ENCODE measurements around the gene CABLES1. TPM values are rescaled to one million over a fixed set of nuclear protein-coding genes. Genes with fewer than 3 reads are reported as not detected.
A peak's percentile ranks its signal among the peaks of the same experiment; 100 is the strongest.

CABLES1 gene
- total RNA-seq, 1 experiment from 2014 or later: 16.2 TPM

DNA sequence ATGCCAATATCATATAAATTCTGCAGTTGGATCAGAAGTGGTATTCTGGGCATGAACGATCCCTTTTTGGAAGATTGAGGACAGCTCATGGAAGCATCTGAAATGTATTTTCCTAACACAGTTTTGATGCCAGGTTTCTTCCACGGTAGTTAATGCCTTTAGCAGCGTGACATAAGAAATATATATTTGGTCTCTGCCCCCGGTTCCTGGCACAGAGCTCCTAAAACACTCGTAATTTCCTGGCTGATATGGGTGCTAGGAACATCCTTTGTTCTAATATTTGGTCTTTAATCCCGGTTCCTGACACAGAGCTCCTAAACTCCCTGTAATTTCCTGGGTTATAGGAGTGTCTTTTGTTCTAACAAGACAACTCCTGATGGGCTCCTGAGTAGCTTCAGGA, 8.2 kb upstream of the CABLES1 start:
- Mint-ChIP-seq H3K27me3 (ENCODE audit: unreplicated experiment) (no peaks in the 10 kb centered on the region), H3K4me3 (ENCODE audit: low read depth, unreplicated experiment) (no peak overlapping the region), H3K27ac (ENCODE audit: unreplicated experiment) (no peak overlapping the region), H3K36me3 (ENCODE audit: insufficient read depth, unreplicated experiment) (no peaks in the 10 kb centered on the region), H3K4me1 (ENCODE audit: low read depth, unreplicated experiment) (no peaks in the 10 kb centered on the region), H3K9me3 (ENCODE audit: low read depth, unreplicated experiment) (no peaks in the 10 kb centered on the region)
- BruUV-seq (replicated peaks): no TSS peak
- CTCF ChIA-PET: no interaction called here
- TF ChIP-seq, protein P1, sequence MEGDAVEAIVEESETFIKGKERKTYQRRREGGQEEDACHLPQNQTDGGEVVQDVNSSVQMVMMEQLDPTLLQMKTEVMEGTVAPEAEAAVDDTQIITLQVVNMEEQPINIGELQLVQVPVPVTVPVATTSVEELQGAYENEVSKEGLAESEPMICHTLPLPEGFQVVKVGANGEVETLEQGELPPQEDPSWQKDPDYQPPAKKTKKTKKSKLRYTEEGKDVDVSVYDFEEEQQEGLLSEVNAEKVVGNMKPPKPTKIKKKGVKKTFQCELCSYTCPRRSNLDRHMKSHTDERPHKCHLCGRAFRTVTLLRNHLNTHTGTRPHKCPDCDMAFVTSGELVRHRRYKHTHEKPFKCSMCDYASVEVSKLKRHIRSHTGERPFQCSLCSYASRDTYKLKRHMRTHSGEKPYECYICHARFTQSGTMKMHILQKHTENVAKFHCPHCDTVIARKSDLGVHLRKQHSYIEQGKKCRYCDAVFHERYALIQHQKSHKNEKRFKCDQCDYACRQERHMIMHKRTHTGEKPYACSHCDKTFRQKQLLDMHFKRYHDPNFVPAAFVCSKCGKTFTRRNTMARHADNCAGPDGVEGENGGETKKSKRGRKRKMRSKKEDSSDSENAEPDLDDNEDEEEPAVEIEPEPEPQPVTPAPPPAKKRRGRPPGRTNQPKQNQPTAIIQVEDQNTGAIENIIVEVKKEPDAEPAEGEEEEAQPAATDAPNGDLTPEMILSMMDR (IDR thresholded peaks at IDR 0.05; ENCODE audit: unreplicated experiment): no peak
- intact Hi-C loops (cut with micrococcal nuclease; ENCODE audit: unreplicated experiment): no loop called here
- DNase-seq: no peak

DNA sequence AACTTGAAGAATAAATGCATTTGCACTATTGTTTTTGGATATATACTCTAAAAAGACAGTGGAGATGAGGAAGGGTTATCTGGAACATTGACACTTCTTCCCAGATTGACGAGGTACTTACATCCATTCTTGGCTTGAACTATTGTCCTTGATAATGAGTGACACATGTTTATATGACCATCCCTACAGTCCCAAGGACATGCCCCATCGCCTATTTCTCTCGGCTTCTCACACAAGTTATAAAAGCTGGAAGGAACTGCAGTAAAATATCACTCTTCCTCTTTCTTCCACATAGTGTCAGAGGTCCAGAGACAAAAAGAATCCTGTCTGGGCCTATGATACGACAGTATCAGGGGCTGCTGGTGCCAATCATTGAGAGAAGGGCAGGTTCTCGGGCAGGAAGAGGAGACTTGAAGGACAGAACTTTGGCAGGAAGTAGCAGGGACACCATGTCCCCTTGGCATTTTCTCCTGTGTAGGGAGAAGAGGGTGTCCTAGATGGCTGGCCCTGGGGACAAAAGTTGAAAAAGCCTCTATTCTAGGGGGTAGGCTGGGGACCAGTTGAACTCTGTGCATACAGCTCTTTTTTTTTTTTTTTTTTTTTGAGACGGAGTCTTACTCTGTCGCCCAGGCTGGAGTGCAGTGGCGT, 5.8 kb upstream of the CABLES1 start:
- peaks cover 9% of the 10 kb centered on the region for H3K36me3 Mint-ChIP-seq (ENCODE audit: insufficient read depth, unreplicated experiment)
- H3K27ac Mint-ChIP-seq (ENCODE audit: unreplicated experiment): no peak overlapping the region
- intact Hi-C loops (cut with micrococcal nuclease; ENCODE audit: unreplicated experiment): loop anchor here (5.0 kb wide), 3 partner anchors 52 to 283 kb away; no protein-coding TSS in a partner anchor
- no peaks in the 10 kb centered on the region for H3K27me3 Mint-ChIP-seq (ENCODE audit: unreplicated experiment)
- CTCF ChIA-PET: interaction anchor here (1.4 to 2.1 kb wide), 2 partner anchors 15 to 23 kb away, joined by 3 to 7 read pairs; no protein-coding TSS in a partner anchor
- no peak overlapping the region for H3K4me3 Mint-ChIP-seq (ENCODE audit: low read depth, unreplicated experiment)
- no peaks in the 10 kb centered on the region for H3K9me3 Mint-ChIP-seq (ENCODE audit: low read depth, unreplicated experiment)
- no TSS peak for BruUV-seq (replicated peaks)
- DNase-seq: no peak
- TF ChIP-seq, protein P1 (IDR thresholded peaks at IDR 0.05; ENCODE audit: unreplicated experiment): no peak
- H3K4me1 Mint-ChIP-seq (ENCODE audit: low read depth, unreplicated experiment): peaks cover 5% of the 10 kb centered on the region

GRCh38 chr18:23131693-23132319, 3.5 kb upstream of the CABLES1 start:
- H3K27ac Mint-ChIP-seq (ENCODE audit: unreplicated experiment): no peak overlapping the region
- no peaks in the 10 kb centered on the region for H3K9me3 Mint-ChIP-seq (ENCODE audit: low read depth, unreplicated experiment)
- CTCF ChIA-PET: interaction anchor here (0.7 to 2.1 kb wide), 7 partner anchors 11 to 280 kb away, joined by 3 to 18 read pairs (median 5); no protein-coding TSS in a partner anchor
- intact Hi-C loops (cut with micrococcal nuclease; ENCODE audit: unreplicated experiment): loop anchor here (5.0 kb wide), 3 partner anchors 55 to 280 kb away; no protein-coding TSS in a partner anchor
- peaks cover 28% of the 10 kb centered on the region for H3K36me3 Mint-ChIP-seq (ENCODE audit: insufficient read depth, unreplicated experiment)
- H3K4me1 Mint-ChIP-seq (ENCODE audit: low read depth, unreplicated experiment): peaks cover 11% of the 10 kb centered on the region
- peak; percentile 73 for DNase-seq
- H3K4me3 Mint-ChIP-seq (ENCODE audit: low read depth, unreplicated experiment): no peak overlapping the region
- no TSS peak for BruUV-seq (replicated peaks)
- TF ChIP-seq, protein P1 (IDR thresholded peaks at IDR 0.05; ENCODE audit: unreplicated experiment): peak; percentile 88
- no peaks in the 10 kb centered on the region for H3K27me3 Mint-ChIP-seq (ENCODE audit: unreplicated experiment)

- Mint-ChIP-seq H3K9me3 (ENCODE audit: low read depth, unreplicated experiment) (no peaks in the 10 kb centered on the region), H3K36me3 (ENCODE audit: insufficient read depth, unreplicated experiment) (peaks cover 40% of the 10 kb centered on the region), H3K4me3 (ENCODE audit: low read depth, unreplicated experiment) (peak overlapping the region; percentile 93), H3K4me1 (ENCODE audit: low read depth, unreplicated experiment) (peaks cover 31% of the 10 kb centered on the region), H3K27me3 (ENCODE audit: unreplicated experiment) (no peaks in the 10 kb centered on the region), H3K27ac (ENCODE audit: unreplicated experiment) (peak overlapping the region; percentile 92)
- TSS peak; percentile 41 for BruUV-seq (replicated peaks)
- peak; percentile 83 for DNase-seq
- CTCF ChIA-PET: interaction anchor here (0.6 to 2.0 kb wide), 12 partner anchors 10 to 320 kb away, joined by 3 to 16 read pairs (median 3); no protein-coding TSS in a partner anchor
- TF ChIP-seq, protein P1 (IDR thresholded peaks at IDR 0.05; ENCODE audit: unreplicated experiment): no peak
- intact Hi-C loops (cut with micrococcal nuclease; ENCODE audit: unreplicated experiment): loop anchor here (1.0 to 5.0 kb wide), 5 partner anchors 57 to 278 kb away; no protein-coding TSS in a partner anchor
These were observed 1.2 kb upstream of the CABLES1 start for GRCh38 chr18:23133860-23134779.

All from Calu3 (cell line).